SK-N-SH (cell line): Measurements from ENCODE around the gene PFKFB3. TPM values are rescaled to one million over a fixed set of nuclear protein-coding genes. Genes with fewer than 3 reads are reported as not detected.
"Not testable (repeated sequence)": the region's sequence is repeated elsewhere in the genome, so short reads cannot be mapped to it uniquely, and the experiment has no call there.

Source experiments
- CTCF ChIA-PET: fragments of 300-600, 350-600 bp; formaldehyde crosslinking; extraction: SDS; loops from one replicate; lab custom pipeline; 2021; lab: Yijun Ruan, JAX
- POLR2A ChIA-PET: fragments of 350-600 bp; sonication (Branson Sonifier 250); formaldehyde crosslinking; extraction: SDS; loops from one replicate; lab custom pipeline; 2020; ENCODE audit warnings: antibody characterized with exemption, inconsistent platforms; lab: Yijun Ruan, JAX
- DNase-seq: peaks from one replicate; pipeline ENCODE4 v3.0.0; 2012
- H2AFZ ChIP-seq: fragments of 200-600 bp; sonication (generic); 2 replicates; pipeline ENCODE4 v1.8.1; 2016; ENCODE audit warnings: antibody characterized with exemption, mild to moderate bottlenecking, low read depth
- H3F3A ChIP-seq: fragments of 200-600 bp; sonication (generic); replicated peaks from 2 replicates; pipeline ENCODE3; 2016; ENCODE audit warnings: antibody characterized with exemption, mild to moderate bottlenecking; ENCODE audit not compliant: insufficient read depth
- H3K27ac ChIP-seq, 2 experiments: fragments of 200-500 bp in 1 of 2; fragments of 200-600 bp in 1 of 2; sonication (Bioruptor generic) in 1 of 2; sonication (generic), shearing (Covaris generic) in 1 of 2; 2 replicates each; pipeline versions ENCODE4 v1.5.1 to v1.6.1; 2014 to 2016; ENCODE audit warnings: low read depth in 2 of 2, inconsistent platforms in 1 of 2, low read length in 1 of 2, mild to moderate bottlenecking in 1 of 2, mixed read lengths in 1 of 2
- H3K27me3 ChIP-seq: fragments of 200-600 bp; sonication (generic), shearing (Covaris generic); 2 replicates; pipeline ENCODE4 v1.6.1; 2016; ENCODE audit warnings: mixed run types; ENCODE audit not compliant: insufficient read depth
- H3K36me3 ChIP-seq, 2 experiments: fragments of 200-500 bp in 1 of 2; fragments of 200-600 bp in 1 of 2; sonication (Bioruptor generic) in 1 of 2; sonication (generic) in 1 of 2; replicated peaks in 1 of 2; 2 replicates each; pipeline versions ENCODE3 to v1.5.1; 2014 to 2016; ENCODE audit warnings: low read length in 1 of 2, mild to moderate bottlenecking in 1 of 2; ENCODE audit not compliant: insufficient read depth in 2 of 2, control insufficient read depth in 1 of 2
- H3K4me1 ChIP-seq, 2 experiments: fragments of 200-500 bp in 1 of 2; fragments of 200-600 bp in 1 of 2; sonication (Bioruptor generic) in 1 of 2; sonication (generic), shearing (Covaris generic) in 1 of 2; 2 replicates each; pipeline versions ENCODE4 v1.5.1 to v1.6.1; 2014 to 2016; ENCODE audit warnings: low read depth in 1 of 2, low read length in 1 of 2, mixed run types in 1 of 2; ENCODE audit not compliant: insufficient read depth in 2 of 2, control insufficient read depth in 1 of 2
- H3K4me2 ChIP-seq: fragments of 200-600 bp; sonication (generic), shearing (Covaris generic); 2 replicates; pipeline ENCODE4 v1.6.1; 2017; ENCODE audit warnings: mixed run types
- H3K4me3 ChIP-seq, 2 experiments: fragments of 200-500 bp in 1 of 2; fragments of 200-600 bp in 1 of 2; sonication (Bioruptor generic) in 1 of 2; sonication (generic), shearing (Covaris generic) in 1 of 2; 2 replicates each; pipeline versions ENCODE4 v1.5.1 to v1.8.1; 2014 to 2016; ENCODE audit warnings: low read depth in 2 of 2, inconsistent platforms in 1 of 2, low read length in 1 of 2, mild to moderate bottlenecking in 1 of 2, mixed read lengths in 1 of 2, moderate library complexity in 1 of 2
- H3K79me2 ChIP-seq: fragments of 200-600 bp; sonication (generic); 2 replicates; pipeline ENCODE4 v1.8.1; 2017; ENCODE audit warnings: mild to moderate bottlenecking; ENCODE audit not compliant: insufficient read depth
- H3K9ac ChIP-seq: fragments of 200-600 bp; sonication (generic); 2 replicates; pipeline ENCODE4 v1.6.1; 2017; ENCODE audit warnings: mixed run types
- H3K9me2 ChIP-seq: fragments of 200-600 bp; sonication (generic); 2 replicates; pipeline ENCODE4 v1.6.1; 2017; ENCODE audit warnings: mixed run types
- H3K9me3 ChIP-seq: fragments of 200-600 bp; sonication (generic); 2 replicates; pipeline ENCODE4 v1.6.1; 2017; ENCODE audit warnings: mixed run types, mild to moderate bottlenecking, moderate library complexity
- H4K20me1 ChIP-seq: fragments of 200-600 bp; sonication (generic); 2 replicates; pipeline ENCODE4 v1.6.1; 2017; ENCODE audit warnings: mild to moderate bottlenecking, mixed run types; ENCODE audit not compliant: insufficient read depth
- EP300 ChIP-seq, 2 experiments: IDR thresholded peaks; 2 replicates each; pipeline versions ENCODE4 v1.4.0 to v1.6.1; 2012; ENCODE audit warnings: borderline replicate concordance in 1 of 2, low read depth in 1 of 2, low read length in 1 of 2
- GATA2 ChIP-seq: sonication (generic); formaldehyde crosslinking; IDR thresholded peaks from 2 replicates; pipeline ENCODE4 v1.5.0; 2020; ENCODE audit warnings: mild to moderate bottlenecking, missing genetic modification reagents
- MAX ChIP-seq: IDR thresholded peaks from 2 replicates; pipeline ENCODE4 v1.4.0; 2012; ENCODE audit warnings: low read depth
- MEF2A ChIP-seq: IDR thresholded peaks from 2 replicates; pipeline ENCODE4 v1.4.0; 2012; ENCODE audit warnings: low read depth, borderline replicate concordance
- TCF12 ChIP-seq: IDR thresholded peaks from 2 replicates; pipeline ENCODE4 v1.4.0; 2012
- USF1 ChIP-seq: IDR thresholded peaks from 2 replicates; pipeline ENCODE4 v1.4.0; 2012; ENCODE audit warnings: low read depth, borderline replicate concordance
- YY1 ChIP-seq: IDR thresholded peaks from 2 replicates; pipeline ENCODE4 v1.4.0; 2012; ENCODE audit warnings: low read depth, mild to moderate bottlenecking
- WGBS: methylation state at CpG from one replicate; pipeline ENCODE4 v1.1.6; 2017; ENCODE audit warnings: low lambda C conversion rate; 5-methylcytosine and 5-hydroxymethylcytosine counted together
- polyA plus RNA-seq, 3 experiments: library from polyadenylated mRNA; depleted of rRNA; stranded (reverse); fragments of >200 nt; gene quantifications; 2 replicates each; pipeline ENCODE4 v1.2.3, GENCODE V29; 2012

PFKFB3 gene
- polyA plus RNA-seq, 1 of the 3 experiments (the other 2 are of a cell fraction) = 59.7 TPM

GRCh38 chr10:6191569-6191968 is 11.2 kb upstream of the PFKFB3 start:
- peaks cover 6% of the 10 kb centered on the region for H3F3A ChIP-seq
- TF ChIP-seq USF1 = no peak
- no peak for TF ChIP-seq MAX
- no peak for TF ChIP-seq EP300 (IDR thresholded peaks at IDR 0.05; ENCODE audit: borderline replicate concordance in 1 of 2, low read depth in 1 of 2, low read length in 1 of 2)
- H3K36me3 ChIP-seq = no peaks in the 10 kb centered on the region
- no peaks in the 10 kb centered on the region for H4K20me1 ChIP-seq
- H3K9me2 ChIP-seq = no peaks in the 10 kb centered on the region
- H2AFZ ChIP-seq = no peak overlapping the region
- H3K4me2 ChIP-seq = no peak overlapping the region
- H3K9ac ChIP-seq = no peak overlapping the region
- DNase-seq = no peak
- no peak overlapping the region for H3K4me3 ChIP-seq
- peaks cover 8% of the 10 kb centered on the region; the same call in 1 of the 2 replicates for H3K79me2 ChIP-seq
- 85% methylated on average over 16 of the region's 19 CpGs for WGBS
- ChIA-PET POLR2A (no interaction called here), CTCF (interaction anchor here (1.3 kb wide), 1 partner anchor 19 kb away, joined by 3 read pairs; no protein-coding TSS in a partner anchor)
- no peaks in the 10 kb centered on the region for H3K9me3 ChIP-seq
- no peak overlapping the region for H3K27ac ChIP-seq
- H3K27me3 ChIP-seq = no peaks in the 10 kb centered on the region
- peaks cover 0 to 12% of the 10 kb centered on the region in 2 experiments; a peak in 2 of 4 replicates for H3K4me1 ChIP-seq

- H3K27ac ChIP-seq, DNase-seq, H2AFZ ChIP-seq, H3K27me3 ChIP-seq, H3K9me2 ChIP-seq, H3K36me3 ChIP-seq, POLR2A ChIA-PET, H3F3A ChIP-seq, H4K20me1 ChIP-seq, H3K9me3 ChIP-seq, H3K4me3 ChIP-seq, H3K4me2 ChIP-seq, H3K9ac ChIP-seq: not testable (repeated sequence)
- H3K79me2 ChIP-seq = peaks cover 11% of the 10 kb centered on the region; the same call in 1 of the 2 replicates
- WGBS = 92% methylated on average over 5 of the region's 5 CpGs
- CTCF ChIA-PET = interaction anchor here (4.2 kb wide), 1 partner anchor 208 kb away, joined by 22 read pairs; no protein-coding TSS in a partner anchor
- peaks cover 0 to 12% of the 10 kb centered on the region in 2 experiments; a peak in 2 of 4 replicates for H3K4me1 ChIP-seq
Measured at GRCh38 chr10:6193342-6193741, 9.4 kb upstream of the PFKFB3 start.

- POLR2A ChIA-PET = no interaction called here
- peaks cover 0 to 12% of the 10 kb centered on the region in 2 experiments; a peak in 2 of 4 replicates for H3K4me1 ChIP-seq
- H3K9ac ChIP-seq = no peak overlapping the region
- no peaks in the 10 kb centered on the region for H3K27me3 ChIP-seq
- H3K4me2 ChIP-seq = no peak overlapping the region
- H4K20me1 ChIP-seq = no peaks in the 10 kb centered on the region
- H3K79me2 ChIP-seq = peaks cover 11% of the 10 kb centered on the region; the same call in 1 of the 2 replicates
- no peaks in the 10 kb centered on the region for H3K36me3 ChIP-seq
- no peak overlapping the region for H3K27ac ChIP-seq
- no peaks in the 10 kb centered on the region for H3K9me3 ChIP-seq
- H3K4me3 ChIP-seq = no peak overlapping the region
- CTCF ChIA-PET = interaction anchor here (1.2 to 4.2 kb wide), 2 partner anchors 8 to 207 kb away, joined by 7 to 22 read pairs; partner anchors contain the start of gene PFKFB3
- 97% methylated on average over 5 of the region's 6 CpGs for WGBS
- peaks cover 7% of the 10 kb centered on the region for H3F3A ChIP-seq
- no peak overlapping the region for H2AFZ ChIP-seq
- no peaks in the 10 kb centered on the region for H3K9me2 ChIP-seq
- TF ChIP-seq YY1 (no peak), TCF12 (no peak), MEF2A (no peak), GATA2 (no peak)
- DNase-seq = no peak
Measured at GRCh38 chr10:6194311-6194710, 8.4 kb upstream of the PFKFB3 start.
